Stomach (tissue), 4 donors: ENCODE results near the gene SYNJ2.

Experiments
- POLR2A ChIP-seq, 4 donors: fragments of 450-650 bp; IDR thresholded peaks; one replicate each; pipeline ENCODE4 v1.6.1; 2016; ENCODE audit warnings: antibody characterized with exemption in 4 of 4, control low read depth in 2 of 4, mild to moderate bottlenecking in 1 of 4, moderate library complexity in 1 of 4
- POLR2AphosphoS5 ChIP-seq, 3 donors: sonication (generic); formaldehyde crosslinking; IDR thresholded peaks; one replicate each; pipeline ENCODE4 v1.6.1; 2016; ENCODE audit warnings: antibody characterized with exemption in 3 of 3

DNA sequence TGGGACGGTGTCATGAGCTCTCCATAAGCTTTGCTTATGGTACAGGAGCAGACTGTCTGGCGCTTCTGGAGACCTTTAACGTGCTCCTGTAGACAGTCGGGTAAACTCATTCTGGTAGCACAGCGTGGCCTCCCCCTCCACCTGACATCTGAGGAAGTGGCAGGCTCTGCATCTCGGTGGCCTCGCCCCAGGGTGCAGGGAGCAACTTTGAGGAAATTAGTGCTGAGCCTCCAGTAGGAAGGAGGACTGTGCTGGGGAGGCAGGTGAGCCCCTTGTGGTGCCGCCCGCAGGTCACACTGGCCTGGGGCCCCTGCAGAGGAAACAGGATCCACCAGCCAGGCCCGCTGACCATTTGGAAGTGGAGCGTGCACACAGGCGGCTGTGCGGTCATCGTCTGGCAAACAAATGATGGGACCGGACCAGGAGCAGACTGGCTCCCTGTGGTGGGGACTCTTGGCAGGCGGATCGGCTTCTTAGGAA lies 57.9 kb downstream of the SYNJ2 start:
- TF ChIP-seq POLR2AphosphoS5 (IDR thresholded peaks at IDR 0.05) (no peak), POLR2A (IDR thresholded peaks at IDR 0.05) (no peak)
